ENCODE measurements around the gene OAF. TPM values are rescaled to one million over a fixed set of nuclear protein-coding genes. Genes with fewer than 3 reads are reported as not detected.

OAF gene
- total and polyA plus RNA-seq, 2 of the 8 experiments (the other 6 are each of a cell fraction or from before 2014, with no cell fraction given), result 1.3 to 1.5 TPM

GRCh38 chr11:120228794-120229384 is 18.1 kb downstream of the OAF start:
- no peak overlapping the region for H3K4me3 ChIP-seq (ENCODE audit: extremely low read depth in 1 of 4, insufficient read depth in 2 of 4, low read depth in 3 of 4, low read length in 4 of 4)
- no peak overlapping the region for H2AFZ ChIP-seq (ENCODE audit: low read length)
- CTCF ChIA-PET (ENCODE audit: partially characterized antibody), result interaction anchor here (0.6 to 41.2 kb wide), 36 partner anchors 9 to 564 kb away, joined by 3 to 1412 read pairs (median 6); partner anchors contain the start of genes OAF and POU2F3
- no peak overlapping the region for H4K91ac ChIP-seq (replicated peaks; ENCODE audit: insufficient read length, low read length)
- no peak overlapping the region for H4K5ac ChIP-seq (ENCODE audit: insufficient read length, low read depth, low read length)
- H3K18ac ChIP-seq (ENCODE audit: extremely low read depth, low read length), result no peak overlapping the region
- H3K4ac ChIP-seq (replicated peaks; ENCODE audit: insufficient read length, low read depth, low read length), result no peak overlapping the region
- no peak overlapping the region for H2BK5ac ChIP-seq (ENCODE audit: low read depth, low read length)
- no peak overlapping the region for H3K27ac ChIP-seq (ENCODE audit: low read depth, low read length)
- TF ChIP-seq RAD21 (IDR thresholded peaks at IDR 0.05 in 1 of 2, conservative IDR thresholded peaks at IDR 0.05 in 1 of 2; ENCODE audit: low read depth in 2 of 2, low read length in 2 of 2) (peak; percentile 10 to 38; a peak in 3 of 4 replicates), SUZ12 (IDR thresholded peaks at IDR 0.05; ENCODE audit: low read length) (no peak)
- TF ChIP-seq, protein P1, sequence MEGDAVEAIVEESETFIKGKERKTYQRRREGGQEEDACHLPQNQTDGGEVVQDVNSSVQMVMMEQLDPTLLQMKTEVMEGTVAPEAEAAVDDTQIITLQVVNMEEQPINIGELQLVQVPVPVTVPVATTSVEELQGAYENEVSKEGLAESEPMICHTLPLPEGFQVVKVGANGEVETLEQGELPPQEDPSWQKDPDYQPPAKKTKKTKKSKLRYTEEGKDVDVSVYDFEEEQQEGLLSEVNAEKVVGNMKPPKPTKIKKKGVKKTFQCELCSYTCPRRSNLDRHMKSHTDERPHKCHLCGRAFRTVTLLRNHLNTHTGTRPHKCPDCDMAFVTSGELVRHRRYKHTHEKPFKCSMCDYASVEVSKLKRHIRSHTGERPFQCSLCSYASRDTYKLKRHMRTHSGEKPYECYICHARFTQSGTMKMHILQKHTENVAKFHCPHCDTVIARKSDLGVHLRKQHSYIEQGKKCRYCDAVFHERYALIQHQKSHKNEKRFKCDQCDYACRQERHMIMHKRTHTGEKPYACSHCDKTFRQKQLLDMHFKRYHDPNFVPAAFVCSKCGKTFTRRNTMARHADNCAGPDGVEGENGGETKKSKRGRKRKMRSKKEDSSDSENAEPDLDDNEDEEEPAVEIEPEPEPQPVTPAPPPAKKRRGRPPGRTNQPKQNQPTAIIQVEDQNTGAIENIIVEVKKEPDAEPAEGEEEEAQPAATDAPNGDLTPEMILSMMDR (IDR thresholded peaks at IDR 0.05; ENCODE audit: control extremely low read depth in 1 of 3, insufficient read depth in 1 of 3, low read depth in 1 of 3, low read length in 3 of 3), result peak; percentile 45 to 64 (median 63); a peak in 3 of 4 replicates
- no peak overlapping the region for H2BK15ac ChIP-seq (ENCODE audit: low read length)
- WGBS, 2 experiments (ENCODE audit: extremely low coverage in 1 of 2, insufficient coverage in 1 of 2, insufficient read length in 1 of 2, insufficient replicate concordance in 2 of 2, low coverage in 1 of 2, low lambda C conversion rate in 2 of 2, missing lambda C conversion rate in 1 of 2), result 73% methylated on average over 11 of the region's 16 CpGs; no CpG with 5 or more reads in 1 of the 2 experiments
- no peaks in the 10 kb centered on the region for H3K79me1 ChIP-seq (ENCODE audit: low read depth, low read length)
- FAIRE-seq (no peak), DNase-seq (ENCODE audit: low read depth in 1 of 2, low spot score in 2 of 2) (no peak)
- H3K9me3 ChIP-seq (ENCODE audit: insufficient read depth in 2 of 2, low read depth in 1 of 2, low read length in 1 of 2), result no peaks in the 10 kb centered on the region
- H3K4me1 ChIP-seq (replicated peaks in 1 of 4; ENCODE audit: control insufficient read depth in 3 of 4, insufficient read depth in 4 of 4, low read length in 3 of 4), result peaks cover 0 to 4% (median under 1%) of the 10 kb centered on the region in 4 experiments; a peak in 3 of 7 replicates
- no peak overlapping the region for H3K9ac ChIP-seq (replicated peaks in 1 of 4; ENCODE audit: extremely low read depth in 1 of 4, low read depth in 3 of 4, low read length in 3 of 4)
- 0 out of 2 replicates have a peak overlapping the region, but pooled peaks have one; percentile 17 for H2BK12ac ChIP-seq (ENCODE audit: low read depth, low read length)
- no peak overlapping the region for H3K23ac ChIP-seq (ENCODE audit: insufficient read length)
- H3K14ac ChIP-seq (ENCODE audit: insufficient read length), result no peak overlapping the region
- H3K56ac ChIP-seq (replicated peaks; ENCODE audit: insufficient read length, low read depth, low read length), result no peak overlapping the region
- no peaks in the 10 kb centered on the region for H3K79me2 ChIP-seq (ENCODE audit: control insufficient read depth in 1 of 2, insufficient read depth in 2 of 2, low read length in 2 of 2)
- H3K23me2 ChIP-seq (ENCODE audit: low read depth, low read length), result no peaks in the 10 kb centered on the region
- no peaks in the 10 kb centered on the region for H3K36me3 ChIP-seq (ENCODE audit: control insufficient read depth in 2 of 4, insufficient read depth in 4 of 4, low read length in 3 of 4)
- no peak overlapping the region for H2BK20ac ChIP-seq (ENCODE audit: low read length)
- no peaks in the 10 kb centered on the region for H4K20me1 ChIP-seq (replicated peaks in 1 of 2; ENCODE audit: control insufficient read depth in 1 of 2, insufficient read depth in 2 of 2, low read length in 2 of 2)
- H3K4me2 ChIP-seq (ENCODE audit: insufficient read depth in 1 of 2, low read depth in 2 of 2, low read length in 2 of 2), result no peak overlapping the region
- H2AK5ac ChIP-seq (ENCODE audit: low read depth, low read length), result no peak overlapping the region
- H4K8ac ChIP-seq (ENCODE audit: extremely low read depth, insufficient read depth, low read length), result no peak overlapping the region; the same call in 1 of the 2 replicates
- H2BK120ac ChIP-seq (replicated peaks; ENCODE audit: low read depth, low read length), result no peak overlapping the region
- peaks cover 0 to 5% (median 0%) of the 10 kb centered on the region in 4 experiments; a peak in 1 of 7 replicates for H3K27me3 ChIP-seq (replicated peaks in 1 of 4; ENCODE audit: control insufficient read depth in 3 of 4, extremely low read depth in 1 of 4, insufficient read depth in 3 of 4, low read length in 3 of 4)
- POLR2A ChIA-PET (ENCODE audit: partially characterized antibody), result interaction anchor here (1.2 to 1.6 kb wide), 2 partner anchors 58 to 60 kb away, joined by 3 to 4 read pairs; no protein-coding TSS in a partner anchor

Data from H1 (cell line).